ENCODE data around the gene IFNL3.

- no peak for TF ChIP-seq EZH2 (IDR thresholded peaks at IDR 0.05; ENCODE audit: low read length)
- TF ChIP-seq CTCF (optimal IDR thresholded peaks at IDR 0.05 in 1 of 3, IDR thresholded peaks at IDR 0.05 in 1 of 3, conservative IDR thresholded peaks at IDR 0.05 in 1 of 3; ENCODE audit: extremely low read depth in 1 of 3, insufficient read depth in 2 of 3, low read length in 3 of 3): no peak
Measured at GRCh38 chr19:39200066-39200802, 44.6 kb downstream of the IFNL3 start.

All from keratinocyte (primary cell).